GM12872 (cell line): ENCODE data around the gene PSME1.

Experiments
- TF ChIP-seq, protein P1 (sequence below): IDR thresholded peaks from 3 replicates; pipeline ENCODE4 v1.5.1; 2011; ENCODE audit warnings: low read depth, mild to moderate bottlenecking, low read length, moderate library complexity; ENCODE audit not compliant: insufficient read depth

The PSME1 gene

DNA sequence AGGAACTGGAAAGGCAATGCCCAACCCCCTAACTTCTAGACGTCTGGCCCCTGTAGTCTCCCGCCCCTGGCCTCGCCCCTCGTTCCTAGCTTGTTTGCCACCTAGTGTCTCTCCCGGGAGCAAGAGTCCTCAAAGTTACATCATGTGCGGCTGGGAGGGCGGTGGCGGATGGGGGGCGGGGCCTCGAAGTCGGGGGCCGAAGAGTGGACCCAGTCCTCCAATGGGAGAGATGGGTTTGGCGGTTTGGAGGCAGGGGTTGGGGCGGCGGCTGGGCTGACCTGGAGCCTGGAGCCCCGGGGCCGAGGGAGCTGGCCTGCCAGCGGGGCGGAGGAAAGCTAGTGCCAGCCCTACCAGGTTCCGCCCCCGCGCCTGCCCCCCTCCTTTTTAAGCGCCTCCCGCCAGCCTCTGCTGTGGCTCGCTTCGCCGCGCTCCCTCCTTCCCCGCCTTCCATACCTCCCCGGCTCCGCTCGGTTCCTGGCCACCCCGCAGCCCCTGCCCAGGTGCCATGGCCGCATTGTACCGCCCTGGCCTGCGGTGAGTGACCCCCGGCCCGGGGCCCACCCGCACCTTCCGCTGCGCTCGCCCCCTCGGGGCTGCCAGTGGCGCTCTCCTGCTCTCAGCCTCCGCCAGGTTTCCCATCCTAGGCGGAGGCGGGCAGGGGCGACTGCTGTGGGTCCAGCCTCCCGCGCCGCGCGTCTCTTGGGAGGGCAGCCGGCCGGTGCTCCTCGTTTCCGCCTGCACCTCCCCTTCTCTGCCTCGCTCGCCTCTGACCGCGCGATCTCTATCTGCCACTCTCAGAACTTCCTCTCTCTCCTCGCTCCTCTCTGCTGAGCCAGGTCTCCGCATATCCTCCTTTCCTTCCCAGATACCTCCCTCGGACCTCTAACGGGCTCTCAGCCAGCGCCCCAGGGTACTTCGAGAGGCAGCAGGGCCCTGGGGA, 41.8 kb upstream of the PSME1 start, which contains the start of gene PCK2:
PCK2 (plus strand) TSS at position 411 of the 940 bp plus-strand sequence; CDS start at position 506, 95 bp downstream.
- TF ChIP-seq, protein P1, sequence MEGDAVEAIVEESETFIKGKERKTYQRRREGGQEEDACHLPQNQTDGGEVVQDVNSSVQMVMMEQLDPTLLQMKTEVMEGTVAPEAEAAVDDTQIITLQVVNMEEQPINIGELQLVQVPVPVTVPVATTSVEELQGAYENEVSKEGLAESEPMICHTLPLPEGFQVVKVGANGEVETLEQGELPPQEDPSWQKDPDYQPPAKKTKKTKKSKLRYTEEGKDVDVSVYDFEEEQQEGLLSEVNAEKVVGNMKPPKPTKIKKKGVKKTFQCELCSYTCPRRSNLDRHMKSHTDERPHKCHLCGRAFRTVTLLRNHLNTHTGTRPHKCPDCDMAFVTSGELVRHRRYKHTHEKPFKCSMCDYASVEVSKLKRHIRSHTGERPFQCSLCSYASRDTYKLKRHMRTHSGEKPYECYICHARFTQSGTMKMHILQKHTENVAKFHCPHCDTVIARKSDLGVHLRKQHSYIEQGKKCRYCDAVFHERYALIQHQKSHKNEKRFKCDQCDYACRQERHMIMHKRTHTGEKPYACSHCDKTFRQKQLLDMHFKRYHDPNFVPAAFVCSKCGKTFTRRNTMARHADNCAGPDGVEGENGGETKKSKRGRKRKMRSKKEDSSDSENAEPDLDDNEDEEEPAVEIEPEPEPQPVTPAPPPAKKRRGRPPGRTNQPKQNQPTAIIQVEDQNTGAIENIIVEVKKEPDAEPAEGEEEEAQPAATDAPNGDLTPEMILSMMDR = no peak

- TF ChIP-seq, protein P1 = no peak
These were observed 41.1 kb upstream of the PSME1 start for GRCh38 chr14:24094841-24095270.

DNA sequence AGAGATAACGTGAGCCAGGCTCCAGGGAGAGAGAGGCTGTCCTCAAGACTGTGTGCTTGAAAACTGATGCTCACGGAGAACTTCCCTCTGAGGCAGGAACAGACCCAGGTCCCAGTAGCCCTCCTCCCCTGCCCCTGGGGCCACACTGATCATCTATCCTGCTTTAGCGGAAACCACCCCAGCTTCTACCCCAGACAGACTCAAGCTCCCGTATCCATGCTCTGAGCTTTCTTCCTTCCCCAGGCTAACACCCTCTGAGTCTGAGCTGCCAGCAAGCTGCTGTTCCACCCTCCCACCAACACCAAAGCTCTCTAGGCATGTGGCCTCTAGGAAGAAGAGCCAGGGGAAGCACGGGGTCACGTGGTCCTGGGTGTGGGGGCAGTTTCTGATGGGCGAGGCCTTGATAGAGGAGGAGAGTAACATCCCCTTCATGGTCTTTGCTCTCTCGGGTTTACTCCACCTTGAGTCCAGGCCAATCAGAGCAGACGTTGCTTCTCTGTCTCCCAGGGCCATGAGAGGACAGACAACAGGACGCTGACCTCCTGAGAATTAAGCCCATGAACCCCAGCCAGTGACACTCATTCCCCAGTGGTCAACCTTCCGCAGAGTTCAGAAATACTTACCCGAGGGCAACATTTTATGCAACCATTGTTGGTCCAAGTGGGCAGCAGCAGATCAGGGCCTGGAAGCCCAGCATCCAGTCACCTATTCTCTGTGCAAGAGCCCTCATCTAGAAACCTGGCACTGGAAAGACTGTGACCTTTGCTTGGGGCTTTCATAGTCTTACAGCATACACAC, 40.5 kb upstream of the PSME1 start:
- TF ChIP-seq, protein P1 = no peak

GRCh38 chr14:24096545-24097181, 39.3 kb upstream of the PSME1 start:
- TF ChIP-seq, protein P1 = no peak

DNA sequence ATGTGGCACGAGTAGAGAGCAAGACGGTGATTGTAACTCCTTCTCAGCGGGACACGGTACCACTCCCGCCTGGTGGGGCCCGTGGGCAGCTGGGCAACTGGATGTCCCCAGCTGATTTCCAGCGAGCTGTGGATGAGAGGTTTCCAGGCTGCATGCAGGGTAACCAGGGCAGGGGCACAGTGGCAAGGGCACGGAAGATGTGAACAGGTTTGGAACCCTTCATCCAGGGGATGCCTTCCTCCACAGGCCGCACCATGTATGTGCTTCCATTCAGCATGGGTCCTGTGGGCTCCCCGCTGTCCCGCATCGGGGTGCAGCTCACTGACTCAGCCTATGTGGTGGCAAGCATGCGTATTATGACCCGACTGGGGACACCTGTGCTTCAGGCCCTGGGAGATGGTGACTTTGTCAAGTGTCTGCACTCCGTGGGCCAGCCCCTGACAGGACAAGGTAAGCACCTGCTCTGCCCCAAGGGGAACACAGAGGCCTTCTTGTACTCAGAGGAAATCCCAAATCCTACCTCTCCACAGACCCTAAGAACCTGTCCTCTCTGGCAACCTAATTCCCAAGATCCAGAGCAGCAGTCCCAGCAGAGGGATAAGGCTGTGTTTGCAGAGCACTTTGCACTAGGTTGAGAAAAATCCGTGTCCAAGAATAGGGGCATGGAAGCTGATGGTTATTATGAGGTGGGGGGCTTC, 37.6 kb upstream of the PSME1 start:
- TF ChIP-seq, protein P1 = no peak

GRCh38 chr14:24098927-24099813, 36.8 kb upstream of the PSME1 start:
- TF ChIP-seq, protein P1 = no peak
